Stimulated activated CD8-positive, alpha-beta memory T cell treated with anti-CD3 and anti-CD28 coated beads, Interleukin-12 subunit alpha, Interleukin-12 subunit beta, amount 100 ng/mL, for 1 hour (primary cell): ENCODE data around the gene PLA2G4F.

Experiments
- DNase-seq: peaks from one replicate; pipeline ENCODE4 v3.0.0-alpha.2; 2020; ENCODE audit warnings: low read depth

PLA2G4F gene

GRCh38 chr15:42131826-42132806 is 24.3 kb downstream of the PLA2G4F start:
- DNase-seq, result no peak

GRCh38 chr15:42131006-42131405 is 25.4 kb downstream of the PLA2G4F start:
- DNase-seq, result no peak

DNA sequence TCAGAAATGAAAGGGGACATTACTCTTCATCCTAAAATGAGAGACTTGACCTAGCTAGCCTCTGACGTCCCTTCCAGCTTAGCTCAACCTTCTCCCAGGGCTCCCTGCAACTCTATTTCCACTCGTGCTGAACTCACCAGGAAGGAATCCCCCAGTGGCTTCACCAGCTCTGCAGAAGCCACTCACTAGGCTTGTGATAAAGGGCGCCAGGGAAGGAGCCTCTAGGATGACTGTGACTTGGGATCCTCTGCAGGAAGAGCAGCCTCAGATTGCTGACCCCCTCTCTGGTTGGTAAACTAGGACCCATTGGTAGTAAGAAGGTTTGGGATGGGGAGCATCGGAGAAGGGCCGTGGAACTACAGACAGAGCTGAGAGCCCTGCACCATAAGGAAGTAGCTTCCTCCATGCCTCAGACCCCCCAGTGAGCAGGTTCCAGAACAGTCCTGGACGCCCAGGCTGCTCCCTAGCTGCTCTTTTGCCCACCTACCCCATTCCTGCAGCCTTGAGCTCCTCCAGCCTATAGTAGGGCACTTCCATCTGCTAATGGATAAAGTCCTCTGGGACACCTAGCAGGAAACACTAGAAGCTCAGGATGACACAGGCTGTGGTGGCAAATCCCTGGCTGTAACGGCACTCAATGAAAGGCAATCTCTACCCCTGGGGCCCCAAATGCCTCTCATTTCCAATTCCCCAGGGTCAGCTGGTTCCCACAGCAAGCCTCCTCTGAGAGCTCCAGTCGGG is 26.0 kb downstream of the PLA2G4F start:
- no peak for DNase-seq

DNA sequence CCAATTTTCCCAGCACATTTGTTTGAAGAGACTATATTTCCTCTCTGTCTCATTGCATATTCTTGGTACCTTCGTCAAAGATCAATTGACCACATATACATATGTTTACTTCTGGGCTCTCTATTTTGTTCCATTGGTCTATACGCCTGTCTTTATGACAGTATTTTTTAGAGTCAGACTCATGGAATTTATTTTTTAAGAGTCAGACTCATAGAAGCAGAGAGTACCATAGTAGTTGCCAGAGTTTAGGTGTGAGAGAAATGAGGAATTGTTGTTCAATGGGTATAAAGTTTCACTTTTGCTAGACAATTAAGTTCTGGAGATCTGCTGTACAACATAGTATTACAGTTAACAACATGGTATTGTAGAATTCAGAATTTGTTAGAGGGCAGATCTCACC is 27.1 kb downstream of the PLA2G4F start:
- DNase-seq, result no peak

DNA sequence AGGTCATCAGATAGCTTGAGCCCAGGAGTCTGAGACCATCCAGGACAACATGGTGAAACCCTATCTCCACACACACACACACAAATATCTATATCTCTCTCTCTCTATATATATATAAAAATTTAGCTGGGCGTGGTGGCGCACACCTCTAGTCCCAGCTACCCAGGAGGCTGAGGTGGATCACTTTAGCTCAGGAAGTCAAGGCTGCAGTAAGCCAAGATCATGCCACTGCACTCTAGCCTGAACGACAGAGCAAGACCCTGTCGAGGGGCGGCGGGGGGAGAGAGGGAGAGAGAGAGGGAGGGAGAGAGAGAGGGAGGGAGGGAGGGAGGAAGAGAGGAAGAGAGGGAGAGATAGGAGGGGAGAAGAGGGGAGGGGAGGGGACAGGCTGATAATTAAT is 28.0 kb downstream of the PLA2G4F start:
- no peak for DNase-seq

- DNase-seq, result no peak
These were observed 32.9 kb downstream of the PLA2G4F start for GRCh38 chr15:42123546-42123945.

- DNase-seq, result no peak
These were observed 34.8 kb downstream of the PLA2G4F start for GRCh38 chr15:42121682-42122081.

DNA sequence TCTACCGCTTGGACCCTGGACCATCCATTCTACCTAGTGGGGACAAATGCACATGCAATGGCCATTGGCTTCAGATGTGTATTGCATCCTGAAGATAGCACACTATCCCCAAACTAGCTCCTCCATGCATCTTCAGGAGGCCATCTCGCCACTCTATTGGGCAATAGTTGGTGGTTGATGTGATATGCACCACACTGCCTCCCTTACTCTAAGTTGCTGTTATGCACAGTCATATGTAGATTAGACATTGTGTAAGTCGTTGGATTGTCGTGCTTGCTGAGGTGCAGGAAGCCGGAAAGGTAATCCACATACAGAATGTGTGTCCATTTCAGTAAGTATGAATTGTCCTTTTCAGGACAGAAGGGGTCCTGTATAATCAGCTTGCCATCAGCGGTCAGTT is 35.4 kb downstream of the PLA2G4F start:
- no peak for DNase-seq

- no peak for DNase-seq
These were observed 36.2 kb downstream of the PLA2G4F start for GRCh38 chr15:42120285-42120684.

- no peak for DNase-seq
These were observed 37.0 kb downstream of the PLA2G4F start for GRCh38 chr15:42119446-42119760.

- no peak for DNase-seq
These were observed 37.6 kb downstream of the PLA2G4F start for GRCh38 chr15:42118650-42119445.

DNA sequence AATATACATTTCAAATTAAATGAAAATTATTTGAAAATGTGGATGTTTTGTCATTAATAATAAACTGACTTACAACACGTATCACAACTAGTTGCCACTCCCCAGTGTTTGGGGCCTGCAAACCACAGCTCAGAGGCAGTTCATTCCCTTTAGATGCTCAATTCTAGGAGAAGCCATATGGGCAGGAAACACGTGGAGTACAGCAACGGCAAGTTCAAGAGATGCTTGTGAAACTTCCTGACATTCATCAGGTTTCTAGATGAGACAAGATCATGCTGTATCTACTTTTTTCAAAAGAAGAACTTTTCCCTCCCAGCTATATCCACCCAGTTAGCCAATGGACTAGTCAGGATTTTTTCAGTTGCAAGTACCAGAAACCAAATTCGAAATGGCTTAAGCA is 44.5 kb downstream of the PLA2G4F start:
- no peak for DNase-seq

DNA sequence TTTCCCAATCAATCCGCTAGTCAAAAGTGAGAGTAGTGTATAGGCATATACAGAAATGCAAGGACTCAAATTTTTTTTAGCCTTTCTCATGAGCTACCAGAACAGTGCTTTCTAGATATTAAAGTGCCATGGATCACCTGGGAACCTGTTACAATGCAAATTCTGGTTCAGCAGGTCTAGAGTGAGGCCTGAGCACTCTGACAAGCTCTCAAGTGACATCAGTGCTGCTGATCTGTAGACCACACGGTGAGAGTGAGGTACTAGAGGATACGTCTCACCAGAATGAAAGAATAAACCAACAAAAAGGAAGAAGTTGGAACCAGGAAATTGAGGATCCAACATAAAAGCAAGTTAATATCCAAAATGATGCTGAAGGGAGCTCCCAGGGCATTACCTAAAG is 46.1 kb downstream of the PLA2G4F start:
- no peak for DNase-seq

GRCh38 chr15:42108806-42109205 is 47.6 kb downstream of the PLA2G4F start:
- DNase-seq, result no peak

GRCh38 chr15:42108189-42108588 is 48.2 kb downstream of the PLA2G4F start:
- no peak for DNase-seq

DNA sequence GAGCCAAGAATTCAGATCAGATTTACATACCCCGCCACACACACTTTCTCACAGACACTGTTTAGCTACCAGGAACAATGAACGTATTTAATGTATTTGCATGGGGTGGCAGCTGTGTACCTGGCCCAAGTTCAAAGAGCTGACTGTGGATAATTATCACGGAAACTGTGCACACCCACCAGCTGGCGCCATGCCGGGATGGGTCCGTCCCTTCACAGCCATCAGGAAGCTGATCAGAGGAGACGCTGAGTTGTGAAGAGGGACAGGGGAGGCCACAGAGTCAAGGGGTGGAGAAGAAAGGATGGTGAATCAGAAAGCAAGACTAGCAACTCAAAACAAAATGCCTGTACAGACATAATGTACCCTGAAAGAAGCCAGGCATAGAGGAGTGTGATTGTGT is 49.0 kb downstream of the PLA2G4F start:
- no peak for DNase-seq

GRCh38 chr15:42106288-42106687 is 50.1 kb downstream of the PLA2G4F start:
- no peak for DNase-seq

- no peak for DNase-seq
These were observed 52.1 kb downstream of the PLA2G4F start for GRCh38 chr15:42104095-42104891.

- DNase-seq, result no peak
These were observed 53.7 kb downstream of the PLA2G4F start for GRCh38 chr15:42102646-42103235.

GRCh38 chr15:42101861-42102260 is 54.6 kb downstream of the PLA2G4F start:
- DNase-seq, result no peak
